HG02938 (cell line): ENCODE results near the gene LTBP2.

Experiments
- ATAC-seq: cut with Tn5 transposase; IDR thresholded peaks from one replicate; pipeline ENCODE4 v1.9.1; 2021; ENCODE audit warnings: mild to moderate bottlenecking, moderate library complexity; ENCODE audit not compliant: unreplicated experiment

The LTBP2 gene

DNA sequence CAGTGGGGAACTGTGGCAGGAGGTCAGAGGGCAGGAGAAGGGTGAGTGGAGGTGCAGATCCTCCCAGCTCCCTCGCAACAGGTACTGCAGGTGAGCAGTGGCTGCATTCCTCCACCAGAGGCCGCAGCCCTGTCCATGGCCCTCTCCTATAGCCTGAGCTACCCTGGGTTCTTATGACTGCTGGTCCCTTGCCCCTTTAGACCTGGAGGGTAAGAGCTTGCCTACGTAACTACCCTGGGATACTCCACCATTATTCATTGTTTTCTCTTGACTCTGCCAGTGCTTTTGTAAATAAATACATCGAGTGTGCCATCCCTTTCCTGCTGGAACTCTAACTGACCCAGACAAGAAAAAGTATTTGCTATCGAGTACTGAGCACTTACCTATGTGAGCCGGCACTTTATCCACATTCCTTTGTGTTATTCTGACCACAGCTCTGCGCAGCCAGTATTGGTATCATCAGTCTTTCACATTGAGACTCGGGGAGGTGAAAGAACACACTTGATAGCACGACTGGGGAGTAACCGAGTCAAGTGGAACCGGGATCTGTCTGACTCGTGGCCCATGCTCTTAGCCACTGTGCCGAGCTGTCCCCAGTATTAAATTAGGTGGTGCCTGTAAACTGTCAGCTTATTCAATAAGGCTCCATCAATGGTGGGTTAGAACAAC, 38.5 kb downstream of the LTBP2 start:
- no peak for ATAC-seq

DNA sequence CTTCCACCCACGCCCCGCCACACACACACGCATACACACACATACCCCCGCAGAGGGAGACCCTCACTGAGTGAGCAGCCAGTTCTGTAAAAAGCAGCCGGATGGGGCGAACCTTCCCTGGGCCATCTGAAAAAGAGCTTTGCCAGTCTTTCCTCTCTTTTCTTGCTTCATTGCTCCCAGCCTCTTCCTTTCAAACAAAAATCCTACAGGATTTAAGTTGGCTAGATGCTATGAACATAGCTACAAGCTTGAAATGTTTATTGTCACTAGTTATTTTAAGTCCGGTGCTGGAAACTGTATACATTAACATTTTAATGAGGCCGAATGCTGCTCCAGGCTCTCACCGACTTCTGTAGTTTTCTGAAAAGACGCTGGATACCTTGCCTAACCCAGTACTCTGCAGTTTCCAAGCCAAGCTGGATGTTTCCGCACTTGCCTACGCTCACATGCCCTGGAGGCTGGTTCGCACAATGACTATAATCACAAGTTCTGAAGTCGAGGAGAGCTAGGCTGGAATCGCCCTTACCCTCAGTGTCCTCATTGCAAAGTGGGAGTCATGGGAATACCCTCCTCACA, 39.2 kb downstream of the LTBP2 start:
- no peak for ATAC-seq

DNA sequence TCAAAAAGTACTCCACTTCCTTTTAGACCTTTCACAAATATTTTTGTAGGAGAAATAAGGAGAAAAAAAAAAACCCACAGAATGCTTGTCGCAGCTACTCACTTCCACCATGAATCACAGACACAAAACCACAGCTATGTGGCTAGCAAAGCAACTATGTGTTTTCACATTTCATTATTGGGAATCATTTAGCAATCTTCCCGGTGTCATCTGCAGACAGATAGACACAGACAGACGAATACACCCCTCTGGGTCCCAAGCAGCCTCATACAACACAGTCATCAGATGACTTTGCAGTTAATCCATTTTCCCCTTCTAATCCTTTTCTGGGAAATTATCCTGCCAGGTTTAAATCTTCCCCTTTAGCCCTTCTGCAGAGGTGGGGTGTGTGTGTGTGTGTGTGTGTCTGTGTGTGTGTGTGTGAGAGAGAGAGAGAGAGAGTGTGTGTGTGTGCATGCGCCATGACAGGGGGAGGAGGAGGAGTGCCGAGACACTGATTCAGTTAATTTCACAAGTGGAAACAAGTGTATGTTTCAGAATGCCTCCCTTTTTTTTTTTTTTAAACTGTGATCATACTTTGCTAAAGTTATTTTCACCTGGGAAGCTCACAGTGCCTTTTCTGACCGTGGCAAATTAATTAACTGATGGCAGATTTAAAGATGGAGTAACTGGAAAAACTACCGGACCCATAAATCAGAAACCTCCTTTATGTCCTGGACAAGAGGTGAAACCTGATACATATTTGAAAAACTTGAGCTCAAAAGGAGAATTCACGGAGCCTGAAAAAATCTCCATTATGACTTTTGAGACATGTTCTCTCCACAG, 39.9 kb downstream of the LTBP2 start:
- no peak for ATAC-seq

DNA sequence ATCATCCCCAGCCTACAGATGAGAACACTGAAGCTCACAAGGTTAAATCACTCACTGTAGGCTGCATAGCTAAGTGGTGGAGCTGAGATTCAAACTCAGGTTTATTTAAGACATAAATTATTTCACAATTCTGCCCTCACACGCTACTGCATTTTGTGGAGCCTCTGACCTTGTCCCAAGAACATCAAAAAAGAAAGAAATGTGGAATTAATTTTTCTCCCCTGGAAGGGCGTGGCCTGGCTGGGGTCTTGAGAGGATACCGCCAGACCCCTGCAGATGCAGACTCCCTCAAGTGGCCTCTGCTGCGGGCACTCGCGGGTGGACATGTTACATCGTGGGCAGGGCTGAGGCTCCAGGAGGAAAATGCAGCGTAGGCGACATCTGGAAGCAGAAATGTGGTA, 40.6 kb downstream of the LTBP2 start:
- ATAC-seq: no peak

DNA sequence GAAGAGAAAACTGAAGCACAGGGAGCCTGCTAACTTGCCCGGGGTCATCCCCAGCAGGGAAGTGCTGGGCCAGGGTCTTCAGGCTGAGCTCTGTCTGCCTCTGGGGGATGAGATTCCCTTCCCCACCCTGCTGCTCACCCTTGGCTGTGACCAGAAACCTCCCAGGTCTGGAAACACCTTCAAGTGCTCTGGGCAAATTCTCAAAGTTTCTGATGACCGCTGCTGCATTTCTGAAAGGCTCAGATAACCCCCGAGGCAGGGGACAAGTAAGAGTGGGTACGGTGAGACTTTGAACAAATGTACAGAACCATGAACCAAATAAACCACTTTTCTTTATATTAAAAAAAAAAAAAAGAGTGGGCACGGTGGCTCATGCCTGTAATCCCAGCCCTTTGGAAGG, 41.3 kb downstream of the LTBP2 start:
- ATAC-seq: no peak

DNA sequence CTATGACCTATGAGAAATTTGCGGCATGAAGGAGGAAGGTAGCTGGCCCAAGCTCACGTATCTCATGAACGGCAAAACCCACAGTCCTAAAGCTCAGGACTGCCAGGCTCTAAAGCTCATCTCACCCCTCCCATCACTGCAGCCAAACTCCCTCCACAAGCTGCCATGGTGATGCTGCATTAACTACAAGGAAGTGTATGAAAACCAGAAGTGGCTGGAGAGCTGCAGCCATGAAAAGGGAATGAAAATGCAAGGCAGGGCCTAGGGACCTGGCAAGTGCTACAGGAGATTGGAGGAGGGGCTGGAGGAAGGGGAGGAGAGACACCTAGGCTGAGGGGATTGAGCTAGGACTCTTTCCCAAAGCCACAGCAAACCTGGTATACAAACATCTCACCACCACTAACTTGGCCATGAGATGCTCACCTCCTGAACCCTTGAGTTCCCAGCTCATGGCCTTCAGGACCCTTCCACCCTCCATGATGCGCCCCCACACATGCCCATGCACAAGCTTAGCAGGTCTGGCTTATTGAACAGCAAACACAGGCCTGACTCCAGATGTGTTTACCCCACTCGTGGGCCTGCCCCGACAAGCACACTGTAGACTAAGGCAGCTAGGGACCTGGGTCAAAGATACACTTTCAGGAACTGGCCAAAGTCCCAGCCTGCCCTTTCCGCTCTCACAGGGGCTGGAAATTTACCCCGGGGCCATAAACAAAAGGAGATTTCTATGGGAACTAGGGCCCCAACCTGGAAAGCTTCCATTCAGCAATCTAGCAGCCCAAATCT, 42.0 kb downstream of the LTBP2 start:
- ATAC-seq: no peak

DNA sequence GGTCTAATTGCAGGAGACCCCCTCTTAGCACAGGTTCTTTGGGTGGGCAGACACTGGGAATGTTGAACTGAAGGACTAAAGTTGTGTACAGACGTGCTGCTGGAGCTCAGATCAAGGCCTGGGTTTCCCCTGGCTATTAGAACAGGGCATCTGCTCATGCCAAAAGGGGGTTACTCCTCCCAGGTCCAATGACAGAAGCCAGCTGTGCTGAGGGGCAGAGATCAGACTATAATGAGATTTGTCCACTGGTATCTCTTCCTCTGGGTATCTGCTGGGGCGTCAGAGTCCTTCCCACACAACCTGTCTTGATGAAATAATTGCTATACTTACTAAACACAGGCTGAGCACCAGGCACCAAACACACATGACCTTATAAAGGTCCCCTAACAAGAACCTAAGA, 42.6 kb downstream of the LTBP2 start:
- no peak for ATAC-seq

DNA sequence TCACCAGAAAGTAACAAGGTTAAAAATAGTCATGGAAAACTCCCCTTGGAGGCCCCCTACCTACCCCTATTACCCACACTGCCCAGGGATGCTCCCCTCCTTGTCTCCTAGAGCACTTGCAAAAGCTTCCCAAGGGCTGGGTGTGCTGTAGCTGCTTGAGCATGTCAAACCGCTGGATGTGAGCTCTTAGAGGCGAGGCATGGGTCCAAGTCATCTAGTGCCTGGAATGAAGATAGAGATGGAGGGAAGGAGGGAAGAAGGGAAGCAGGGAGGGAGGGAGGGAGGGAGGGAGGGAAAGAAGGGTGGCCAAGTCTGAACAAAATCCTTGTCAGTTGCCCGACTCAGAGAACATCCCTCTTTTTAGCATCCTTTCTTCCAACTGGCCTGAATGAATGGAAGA, 43.1 kb downstream of the LTBP2 start:
- ATAC-seq: no peak

DNA sequence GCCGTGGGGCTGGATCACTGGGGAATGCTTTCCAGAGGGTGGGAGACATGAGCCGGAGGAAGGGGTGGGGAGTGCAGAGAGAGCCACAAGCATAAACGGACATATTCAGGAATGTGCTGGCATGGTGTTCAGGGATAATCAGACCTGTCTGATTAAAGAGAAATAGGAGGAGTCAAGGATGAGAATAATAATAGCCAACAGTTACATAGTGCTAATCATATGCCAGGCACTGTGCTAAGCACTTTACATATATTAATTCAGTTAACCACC, 43.7 kb downstream of the LTBP2 start:
- ATAC-seq: no peak

DNA sequence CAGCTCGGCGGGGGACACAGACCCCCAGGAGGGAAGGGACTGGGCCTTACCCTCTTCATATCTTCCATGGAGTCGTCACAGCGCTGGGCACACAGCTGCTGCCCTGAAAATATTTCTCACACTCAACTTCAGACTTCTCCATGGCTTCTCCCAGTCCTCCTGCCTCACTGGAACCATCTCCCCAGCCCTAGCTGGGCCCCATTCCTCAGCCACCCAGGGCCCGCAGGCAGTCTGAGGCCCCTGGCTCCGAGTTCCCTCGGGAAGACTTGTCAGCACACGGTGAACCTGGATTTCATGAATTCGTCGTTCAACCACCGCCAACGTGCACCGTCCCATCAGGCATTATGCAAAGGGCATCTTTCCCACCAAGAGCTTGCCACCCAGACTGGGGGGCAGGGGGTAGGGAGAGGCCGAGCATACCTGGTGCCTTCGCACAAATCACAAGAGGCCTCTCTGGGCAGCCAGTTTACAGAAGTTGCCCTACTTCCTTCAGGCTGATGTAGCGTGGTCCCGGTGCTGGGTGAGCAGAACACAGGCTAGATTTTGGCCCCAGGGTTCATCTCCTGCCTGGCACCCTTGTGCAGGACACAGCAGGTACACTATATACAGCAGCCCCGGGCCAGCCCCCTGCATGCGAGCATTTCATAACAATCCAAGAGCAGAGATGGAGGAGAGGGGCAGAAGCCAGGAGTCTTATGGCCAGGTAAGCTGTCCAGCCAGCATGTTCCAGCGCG, 44.2 kb downstream of the LTBP2 start:
- no peak for ATAC-seq

DNA sequence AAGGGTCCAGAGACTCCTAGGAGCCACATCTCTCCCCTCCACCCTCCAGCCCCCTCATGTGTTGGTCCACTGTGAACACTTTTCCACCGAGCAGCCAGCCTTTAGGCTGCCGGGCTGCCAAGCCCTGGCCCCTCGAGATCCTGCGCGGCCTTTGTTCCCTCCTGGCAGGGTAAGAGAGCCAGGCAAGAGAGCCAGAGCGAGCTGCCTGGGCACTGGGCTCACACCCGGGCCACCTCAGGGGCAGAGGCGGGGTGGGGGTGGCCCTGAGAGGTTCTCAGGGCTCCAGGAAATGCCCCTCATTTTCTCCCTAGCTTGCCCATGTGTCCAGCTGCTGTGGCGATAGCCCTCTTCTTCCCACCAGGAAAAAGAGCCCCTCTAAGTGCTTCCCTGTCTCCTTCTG, 44.8 kb downstream of the LTBP2 start:
- ATAC-seq: no peak

DNA sequence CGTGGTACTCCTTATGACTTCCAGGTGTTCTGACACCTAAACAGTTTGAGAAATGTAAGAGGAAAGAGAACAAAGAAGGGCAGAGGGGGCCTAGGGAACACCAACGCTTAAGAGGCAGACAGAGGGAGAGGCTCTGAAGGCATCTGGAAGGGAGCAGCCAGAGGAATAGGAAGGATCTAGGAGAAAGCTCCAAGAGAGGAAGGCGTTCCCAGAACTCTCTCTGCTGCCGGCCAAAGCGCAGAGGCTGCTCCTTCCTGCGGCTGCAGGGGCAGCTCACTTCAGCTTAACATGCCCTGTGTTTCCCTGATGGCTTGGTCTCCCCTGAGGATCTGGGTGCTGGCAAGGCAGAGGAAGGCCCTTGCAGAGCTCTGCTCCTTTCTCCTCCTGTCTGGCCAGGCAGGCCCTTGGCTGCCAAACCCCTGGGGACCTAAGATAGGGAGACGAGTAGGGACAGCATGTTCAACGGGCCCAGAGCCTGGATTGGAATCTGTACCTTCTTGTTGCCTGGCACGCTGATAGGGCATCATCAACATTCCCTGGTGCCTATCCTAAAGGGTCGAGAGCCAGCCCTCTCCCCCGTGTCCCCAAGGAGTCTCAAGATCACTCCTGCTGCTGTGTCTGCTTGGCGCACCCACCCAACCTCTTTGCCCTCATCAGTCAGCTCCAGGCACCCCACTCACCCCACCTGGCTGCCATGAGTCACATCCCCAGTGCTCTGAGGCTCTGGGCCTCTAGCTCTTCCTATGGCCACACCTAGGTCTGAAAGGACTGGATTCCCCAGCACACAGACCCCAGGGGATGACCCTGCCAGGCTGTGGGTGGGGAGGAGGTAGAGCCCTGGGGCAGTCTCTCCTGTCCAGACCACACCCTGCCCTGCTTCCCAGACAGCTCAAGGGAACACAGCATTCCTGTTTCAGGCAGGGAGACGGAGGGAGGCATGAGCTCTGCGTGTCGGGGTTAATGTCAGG, 45.6 kb downstream of the LTBP2 start:
- no peak for ATAC-seq

DNA sequence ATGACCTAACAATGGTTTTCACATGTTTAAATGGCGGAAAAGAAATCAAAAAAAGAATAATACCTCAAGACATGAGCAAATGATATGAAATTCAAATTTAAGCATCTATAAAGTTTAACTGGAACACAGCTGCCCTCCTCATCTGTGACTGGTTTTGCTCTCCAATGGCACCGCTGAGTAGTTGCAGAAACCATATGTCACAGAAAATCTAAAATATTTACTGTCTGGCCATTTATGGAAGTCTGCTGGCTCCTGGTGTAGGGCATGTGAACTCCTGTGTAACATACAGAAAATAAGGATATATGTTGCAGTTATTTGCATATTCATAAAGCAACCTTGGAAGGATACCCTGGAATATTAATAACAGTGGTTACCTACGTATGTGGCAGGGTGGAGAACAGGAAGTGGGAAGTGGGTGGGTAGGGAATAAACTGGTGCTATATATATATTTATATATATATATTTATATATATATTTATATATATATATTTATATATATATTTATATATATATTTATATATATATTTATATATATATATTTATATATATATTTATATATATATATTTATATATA, 48.4 kb downstream of the LTBP2 start:
- ATAC-seq: no peak

DNA sequence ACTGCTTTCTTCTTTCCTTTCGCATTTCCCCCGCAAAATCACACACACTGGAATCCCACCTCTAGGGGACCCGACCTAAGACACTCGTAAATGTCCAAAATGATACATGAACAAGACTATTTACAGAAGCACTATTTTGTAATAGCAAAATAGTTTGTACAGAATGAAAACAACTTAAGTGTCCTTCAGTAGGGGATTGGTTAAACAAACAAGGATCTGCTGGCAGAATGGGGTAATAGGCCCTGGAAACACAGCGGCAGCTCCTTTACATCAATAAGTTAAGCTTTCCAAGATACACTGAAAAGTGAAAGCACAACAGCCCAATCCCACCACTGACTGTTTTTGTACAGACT, 48.8 kb downstream of the LTBP2 start:
- ATAC-seq: no peak

DNA sequence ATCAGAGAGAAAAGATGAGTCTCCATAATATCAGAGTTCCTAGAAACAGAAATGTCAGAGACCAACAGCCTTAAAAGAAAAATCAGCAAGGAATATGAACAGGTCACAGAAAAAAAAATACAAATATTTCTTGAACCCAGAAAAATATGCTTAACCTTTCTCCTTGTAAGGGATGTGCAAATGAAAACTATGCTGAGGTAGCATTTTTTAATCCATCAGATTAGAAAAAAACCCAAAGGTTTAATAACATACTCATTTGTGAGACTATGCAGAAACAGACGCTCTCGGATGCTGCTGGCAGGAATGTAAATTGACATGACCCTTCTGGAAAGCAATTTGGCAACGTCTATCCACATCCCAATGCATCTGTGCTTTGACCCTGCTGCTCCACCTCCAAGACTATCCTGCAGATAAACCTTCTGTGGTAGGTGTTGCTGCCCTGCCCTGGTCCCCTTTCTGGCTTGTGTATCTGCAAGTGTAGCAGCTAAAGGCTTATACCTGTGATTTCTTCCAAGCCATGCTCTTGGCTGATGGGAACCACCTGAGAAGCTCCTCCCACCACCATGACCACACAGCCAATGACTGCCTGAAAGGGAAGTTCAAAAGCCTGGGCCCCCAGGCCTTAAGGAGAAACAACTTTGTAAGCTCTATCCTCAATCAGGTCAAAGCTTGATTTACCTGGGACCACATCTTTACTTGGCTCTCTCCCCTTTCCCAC, 49.4 kb downstream of the LTBP2 start:
- no peak for ATAC-seq

DNA sequence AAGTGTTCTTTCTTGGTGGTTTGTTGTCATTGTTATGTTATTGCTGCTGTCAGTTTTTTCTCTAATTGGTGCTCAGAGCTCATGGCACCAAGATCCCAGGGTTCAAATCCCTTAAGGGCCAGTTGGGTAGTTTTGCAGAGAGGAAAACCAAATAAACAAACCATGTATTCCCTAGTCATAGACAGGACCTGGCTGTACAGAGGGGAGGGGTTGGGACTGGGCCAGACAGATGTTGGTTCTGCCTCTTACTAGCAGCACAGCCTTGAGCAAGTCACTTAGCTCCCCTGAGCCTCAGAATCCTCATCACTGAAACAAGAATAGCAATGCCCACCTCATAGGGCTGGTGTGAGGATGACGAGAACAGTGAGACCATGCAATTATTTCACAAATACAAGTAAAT, 53.4 kb downstream of the LTBP2 start:
- ATAC-seq: no peak

DNA sequence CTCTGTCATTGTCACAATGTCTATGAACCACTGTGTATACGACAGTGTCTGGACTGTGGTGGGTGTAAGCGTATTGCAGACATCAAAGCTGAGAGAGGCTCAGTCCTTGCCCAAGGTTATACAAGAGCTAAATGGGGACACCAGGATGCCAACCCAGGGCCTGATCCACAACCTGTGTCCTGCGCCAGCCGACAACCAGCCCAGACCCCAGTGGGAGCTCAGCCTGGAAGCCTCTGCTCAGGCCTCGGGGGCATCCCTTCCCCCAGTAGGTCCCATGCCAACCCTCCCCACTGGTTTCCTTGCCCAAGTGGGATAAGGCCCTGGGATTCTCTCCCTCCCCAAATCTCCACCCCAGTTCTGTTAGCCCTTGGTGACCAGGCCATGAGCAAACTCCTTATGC, 54.3 kb downstream of the LTBP2 start:
- ATAC-seq: no peak

DNA sequence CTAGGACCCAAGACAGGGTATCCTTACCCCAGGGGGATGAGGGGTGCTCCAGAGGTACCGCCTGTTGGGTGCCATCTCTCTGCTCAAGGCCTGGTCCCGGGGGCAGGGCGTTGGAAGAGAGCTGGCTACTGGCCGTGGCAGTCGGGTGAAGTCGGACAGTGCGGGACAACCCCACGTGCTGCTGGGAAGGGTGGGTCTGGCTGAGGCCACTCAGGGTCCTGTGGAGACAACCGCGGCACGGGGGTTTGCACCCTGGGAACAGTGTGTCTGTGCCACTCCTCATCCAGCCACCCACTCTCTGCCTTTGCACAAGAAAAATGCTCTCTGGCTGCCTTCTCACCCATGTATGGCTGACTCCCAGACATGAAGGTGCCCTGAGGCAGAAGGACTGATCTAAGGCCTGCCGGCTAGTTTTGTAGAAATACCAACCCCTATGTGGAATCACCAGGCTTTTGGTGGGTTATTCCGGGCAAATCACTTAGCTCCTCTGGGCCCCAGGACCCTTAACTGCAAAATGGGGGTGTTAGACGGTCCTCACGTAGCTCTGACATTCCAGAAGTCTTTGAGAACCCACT, 56.5 kb downstream of the LTBP2 start:
- ATAC-seq: no peak
